GM15510 (cell line): Measurements from ENCODE around the gene OR11H1.
"Not testable (repeated sequence)": the region's sequence is repeated elsewhere in the genome, so short reads cannot be mapped to it uniquely, and the experiment has no call there.

Experiments
- POLR2A ChIP-seq: IDR thresholded peaks from 3 replicates; pipeline ENCODE4 v1.6.1; 2011; ENCODE audit warnings: borderline replicate concordance; ENCODE audit not compliant: insufficient read length; ENCODE audit errors: extremely low read depth

Gene OR11H1

GRCh38 chr22:15527892-15528291, at the start of gene OR11H1:
TSS of gene OR11H1 (plus strand) at chr22:15528192. CDS start at chr22:15528192, 0 bp downstream.
- not testable (repeated sequence) for TF ChIP-seq POLR2A
